HepG2 (cell line): ENCODE data around the gene CREG1. TPM values are rescaled to one million over a fixed set of nuclear protein-coding genes. Genes with fewer than 3 reads are reported as not detected.

Source experiments
- ATAC-seq: fragments of 200-7000 bp; cut with Tn5 transposase; 3 replicates; pipeline ENCODE4 v1.9.1; 2020; ENCODE audit warnings: mild to moderate bottlenecking, moderate library complexity
- BruUV-seq: library from RNA; stranded (reverse); fragments of 400-500 nt; replicated peaks from 2 replicates; lab custom pipeline; 2021; lab: Mats Ljungman, UMichigan
- CTCF ChIA-PET: fragments of 300-600 bp; formaldehyde crosslinking; extraction: SDS; loops from one replicate; lab custom pipeline; 2021; ENCODE audit warnings: low total read pairs, inconsistent platforms, low intra/inter-chr PET ratio; lab: Yijun Ruan, JAX
- POLR2A ChIA-PET: fragments of 350-600 bp; sonication (Branson Sonifier 250); formaldehyde crosslinking; loops from one replicate; lab custom pipeline; 2020; ENCODE audit warnings: antibody characterized with exemption, inconsistent platforms; lab: Yijun Ruan, JAX
- DNase-seq: peaks from one replicate; pipeline ENCODE4 v3.0.0-alpha.2; 2015; ENCODE audit warnings: low spot score
- FAIRE-seq: peaks from 3 replicates; lab custom pipeline; 2011; peaks lifted over from hg19 to GRCh38; lab: Jason Lieb, UNC
- H2AFZ ChIP-seq: one replicate; pipeline ENCODE4 v1.6.1; 2011; ENCODE audit warnings: low read length, inconsistent platforms
- H3K27ac ChIP-seq: fragments of 300-600 bp; 3 replicates; pipeline ENCODE4 v1.8.0; 2011; ENCODE audit warnings: mixed run types, mild to moderate bottlenecking, mixed read lengths, low read length, inconsistent platforms; ENCODE audit not compliant: insufficient read depth; ENCODE audit errors: extremely low read length
- H3K27me3 ChIP-seq, 2 experiments: fragments of 200-600 bp in 1 of 2; 2 replicates in 1 of 2; 3 replicates in 1 of 2; pipeline versions ENCODE4 v1.6.0 to v1.8.0; 2011; ENCODE audit warnings: low read length in 2 of 2, mild to moderate bottlenecking in 2 of 2, moderate library complexity in 2 of 2, inconsistent platforms in 1 of 2; ENCODE audit not compliant: insufficient read depth in 2 of 2, control insufficient read depth in 1 of 2
- H3K36me3 ChIP-seq, 2 experiments: fragments of 200-600 bp in 1 of 2; replicated peaks in 1 of 2; 2 replicates in 1 of 2; 3 replicates in 1 of 2; pipeline versions ENCODE4 v1.5.1 to v1.8.0; 2011; ENCODE audit warnings: low read length in 2 of 2, inconsistent platforms in 1 of 2; ENCODE audit not compliant: insufficient read depth in 2 of 2, control insufficient read depth in 1 of 2
- H3K4me1 ChIP-seq: 2 replicates; pipeline ENCODE4 v1.5.1; 2012; ENCODE audit warnings: low read length, inconsistent platforms; ENCODE audit not compliant: insufficient read depth
- H3K4me2 ChIP-seq: 2 replicates; pipeline ENCODE4 v1.6.0; 2011; ENCODE audit warnings: low read depth, low read length, inconsistent platforms
- H3K4me3 ChIP-seq, 3 experiments: fragments of 200-600 bp in 1 of 3; sonication (generic), shearing (Covaris generic) in 1 of 3; replicated peaks in 1 of 3; 2 replicates each; pipeline ENCODE4 v1.5.1; 2011 to 2016; ENCODE audit warnings: low read length in 3 of 3, inconsistent platforms in 2 of 3, low read depth in 2 of 3, mild to moderate bottlenecking in 2 of 3, control low read depth in 1 of 3, mixed read lengths in 1 of 3; ENCODE audit not compliant: insufficient read depth in 1 of 3
- H3K79me2 ChIP-seq: one replicate; pipeline ENCODE4 v1.6.1; 2011; ENCODE audit warnings: low read length, inconsistent platforms; ENCODE audit not compliant: insufficient read depth
- H3K9ac ChIP-seq: 2 replicates; pipeline ENCODE4 v1.6.0; 2011; ENCODE audit warnings: mild to moderate bottlenecking, low read depth, low read length, inconsistent platforms; ENCODE audit not compliant: insufficient read depth
- H3K9me3 ChIP-seq: 2 replicates; pipeline ENCODE4 v1.5.1; 2012; ENCODE audit warnings: mild to moderate bottlenecking, low read length
- H4K20me1 ChIP-seq: 2 replicates; pipeline ENCODE4 v1.6.0; 2011; ENCODE audit warnings: inconsistent platforms, mild to moderate bottlenecking, low read length, moderate library complexity; ENCODE audit not compliant: insufficient read depth
- ASH2L ChIP-seq: fragments of 300-600, 200-600 bp; sonication (generic); IDR thresholded peaks from 2 replicates; pipeline ENCODE4 v1.7.0; 2017; ENCODE audit warnings: low read depth, mild to moderate bottlenecking, moderate library complexity, mixed read lengths, low read length; ENCODE audit not compliant: insufficient read length
- ATF1 ChIP-seq: IDR thresholded peaks from 2 replicates; pipeline ENCODE4 v1.6.1; 2016; ENCODE audit warnings: mild to moderate bottlenecking, control low read depth
- ATF4 ChIP-seq, 2 experiments: fragments of 450-650 bp in 1 of 2; sonication (generic) in 1 of 2; formaldehyde crosslinking; IDR thresholded peaks; 2 replicates each; pipeline versions ENCODE4 v1.5.0 to v1.8.0; 2020 to 2022; ENCODE audit warnings: mild to moderate bottlenecking in 1 of 2, missing genetic modification reagents in 1 of 2
- CBFB ChIP-seq: sonication (generic); formaldehyde crosslinking; IDR thresholded peaks from 2 replicates; pipeline ENCODE4 v1.4.0; 2020; ENCODE audit warnings: missing genetic modification reagents
- CBX2 ChIP-seq, 2 experiments: fragments of 200-600 bp in 1 of 2; sonication (generic); formaldehyde crosslinking in 1 of 2; IDR thresholded peaks; 2 replicates each; pipeline versions ENCODE4 v1.7.0 to v1.8.1; 2018 to 2022; ENCODE audit warnings: low read depth in 2 of 2, low read length in 1 of 2, mild to moderate bottlenecking in 1 of 2, missing genetic modification reagents in 1 of 2
- CREM ChIP-seq, 2 experiments: sonication (generic) in 1 of 2; formaldehyde crosslinking in 1 of 2; IDR thresholded peaks; 2 replicates each; pipeline versions ENCODE4 v1.4.0 to v1.6.1; 2016 to 2020; ENCODE audit warnings: antibody characterized with exemption in 1 of 2, mild to moderate bottlenecking in 1 of 2, missing genetic modification reagents in 1 of 2
- E2F1 ChIP-seq: sonication (generic); formaldehyde crosslinking; IDR thresholded peaks from 2 replicates; pipeline ENCODE4 v1.5.0; 2020; ENCODE audit warnings: missing genetic modification reagents
- HOXA7 ChIP-seq: sonication (generic); formaldehyde crosslinking; IDR thresholded peaks from 2 replicates; pipeline ENCODE4 v1.8.1; 2022; ENCODE audit warnings: mild to moderate bottlenecking, missing genetic modification reagents, moderate library complexity
- MAF1 ChIP-seq: sonication (generic); formaldehyde crosslinking; IDR thresholded peaks from 2 replicates; pipeline ENCODE4 v1.5.0; 2020; ENCODE audit warnings: missing genetic modification reagents, borderline replicate concordance
- NFRKB ChIP-seq: fragments of 450-650 bp; IDR thresholded peaks from 2 replicates; pipeline ENCODE4 v1.6.1; 2017
- ONECUT2 ChIP-seq: sonication (generic); formaldehyde crosslinking; IDR thresholded peaks from 2 replicates; pipeline ENCODE4 v1.4.0; 2020; ENCODE audit warnings: missing genetic modification reagents
- POLR2G ChIP-seq: fragments of 200-400 bp; formaldehyde crosslinking; IDR thresholded peaks from 2 replicates; pipeline ENCODE4 v1.6.1; 2018; ENCODE audit warnings: mild to moderate bottlenecking, low read depth, low read length, moderate library complexity
- SMARCC2 ChIP-seq: fragments of 450-650 bp; IDR thresholded peaks from 2 replicates; pipeline ENCODE4 v1.6.1; 2017; ENCODE audit warnings: antibody characterized with exemption, mild to moderate bottlenecking
- U2AF2 ChIP-seq: fragments of 200-400 bp; formaldehyde crosslinking; IDR thresholded peaks from 2 replicates; pipeline ENCODE4 v1.6.1; 2017; ENCODE audit warnings: low read depth, mild to moderate bottlenecking, low read length
- ZC3H13 ChIP-seq: sonication (generic); formaldehyde crosslinking; IDR thresholded peaks from 2 replicates; pipeline ENCODE4 v1.8.1; 2023; ENCODE audit warnings: mild to moderate bottlenecking, missing genetic modification reagents, moderate library complexity
- ZFYVE20 ChIP-seq: sonication (generic); formaldehyde crosslinking; IDR thresholded peaks from 2 replicates; pipeline ENCODE4 v1.8.0; 2023; ENCODE audit warnings: low read depth, mild to moderate bottlenecking, moderate library complexity, missing genetic modification reagents, borderline replicate concordance
- ZMYM3 ChIP-seq: sonication (generic); formaldehyde crosslinking; IDR thresholded peaks from 2 replicates; pipeline ENCODE4 v1.5.1; 2020; ENCODE audit warnings: mild to moderate bottlenecking, missing genetic modification reagents
- ZNF207 ChIP-seq: fragments of 450-650 bp; IDR thresholded peaks from 2 replicates; pipeline ENCODE4 v1.6.1; 2016; ENCODE audit warnings: antibody characterized with exemption, borderline replicate concordance
- ZNF713 ChIP-seq: sonication (generic); formaldehyde crosslinking; IDR thresholded peaks from 2 replicates; pipeline ENCODE4 v1.4.0; 2020; ENCODE audit warnings: mild to moderate bottlenecking, missing genetic modification reagents
- ZNF891 ChIP-seq: sonication (generic); formaldehyde crosslinking; IDR thresholded peaks from 2 replicates; pipeline ENCODE4 v1.5.0; 2020; ENCODE audit warnings: mild to moderate bottlenecking, missing genetic modification reagents
- WGBS: methylation state at CpG from one replicate; pipeline ENCODE4 v1.1.6; 2017; ENCODE audit warnings: low lambda C conversion rate; 5-methylcytosine and 5-hydroxymethylcytosine counted together
- in situ Hi-C: cut with HindIII; loops from 2 replicates; pipeline ENCODE4 v1.10.0; 2017; ENCODE audit warnings: low pct_unique_long_range_greater_than_20kb; ENCODE audit not compliant: extremely low pct_ligation_motif_present
- intact Hi-C: fragments of 100-400 bp; cut with micrococcal nuclease; formaldehyde crosslinking; loops from one replicate; pipeline ENCODE4 v1.10.0; 2022; ENCODE audit not compliant: unreplicated experiment
- polyA plus RNA-seq, 8 experiments: library from polyadenylated mRNA; depleted of rRNA in 3 of 8; stranded (reverse) in 7 of 8; unstranded in 1 of 8; fragments of >200 nt; fragmentation: Illumina TruSeq in 4 of 8; extraction: Trizol in 4 of 8; gene quantifications; 2 replicates each; pipeline versions ENCODE4 v1.2.1 to v1.2.3, GENCODE V29; 2011 to 2016; ENCODE audit warnings: low read depth in 4 of 8, missing spikeins in 1 of 8, mixed read lengths in 1 of 8; ENCODE audit not compliant: insufficient read depth in 1 of 8
- total RNA-seq, 5 experiments: library from RNA; depleted of rRNA; stranded (reverse); fragments of >200 nt; fragmentation: Illumina TruSeq; extraction: Trizol; gene quantifications; 2 replicates each; pipeline ENCODE4 v1.2.3, GENCODE V29; 2016; ENCODE audit warnings: low read depth in 1 of 5

The CREG1 gene
- total and polyA plus RNA-seq, 2 of the 13 experiments (the other 11 are each of a cell fraction or from before 2014, with no cell fraction given): 31.3 to 33.5 TPM

- Histone ChIP-seq H4K20me1 (no peaks in the 10 kb centered on the region), H3K4me1 (no peaks in the 10 kb centered on the region), H3K4me3 (no peak overlapping the region), H3K9me3 (no peaks in the 10 kb centered on the region), H3K27me3 (0 out of 5 replicates have a peak, but pooled peaks cover 0 to 3% of the 10 kb centered on the region in 2 experiments), H2AFZ (no peak overlapping the region), H3K4me2 (no peak overlapping the region), H3K79me2 (no peaks in the 10 kb centered on the region), H3K27ac (no peak overlapping the region), H3K9ac (no peak overlapping the region), H3K36me3 (no peaks in the 10 kb centered on the region)
- FAIRE-seq (no peak), ATAC-seq (no peak), DNase-seq (no peak)
- WGBS: 0% methylated on average over 1 of the region's 1 CpG
- no peak for TF ChIP-seq ZNF713 (CRISPR knock-in tag)
- no peak for TF ChIP-seq MAF1 (CRISPR knock-in tag)
- TF ChIP-seq CBFB (CRISPR knock-in tag): no peak
- no peak for TF ChIP-seq ZFYVE20
- no peak for TF ChIP-seq POLR2G
- no peak for TF ChIP-seq SMARCC2
- in situ Hi-C loops (no loop called here), intact Hi-C loops (no loop called here)
- no TSS peak for BruUV-seq
- POLR2A ChIA-PET: no interaction called here
- CTCF ChIA-PET: no interaction called here
These were observed 28.5 kb upstream of the CREG1 start for GRCh38 chr1:167582064-167582463.

- no peaks in the 10 kb centered on the region for H3K36me3 ChIP-seq
- H3K27ac ChIP-seq: no peak overlapping the region
- WGBS: 36% methylated on average over 4 of the region's 4 CpGs
- H3K4me3 ChIP-seq: no peak overlapping the region
- no peak overlapping the region for H3K9ac ChIP-seq
- FAIRE-seq (no peak), DNase-seq (no peak), ATAC-seq (no peak)
- BruUV-seq: no TSS peak
- 0 out of 5 replicates have a peak, but pooled peaks cover 0 to 3% of the 10 kb centered on the region in 2 experiments for H3K27me3 ChIP-seq
- H3K4me2 ChIP-seq: no peak overlapping the region
- CTCF ChIA-PET: no interaction called here
- no peaks in the 10 kb centered on the region for H4K20me1 ChIP-seq
- intact Hi-C loops: no loop called here
- POLR2A ChIA-PET: no interaction called here
- no peaks in the 10 kb centered on the region for H3K79me2 ChIP-seq
- no peak overlapping the region for H2AFZ ChIP-seq
- in situ Hi-C loops: no loop called here
- no peaks in the 10 kb centered on the region for H3K9me3 ChIP-seq
- H3K4me1 ChIP-seq: no peaks in the 10 kb centered on the region
- TF ChIP-seq ATF1 (CRISPR knock-in tag) (no peak), ZNF207 (no peak), U2AF2 (no peak), HOXA7 (CRISPR knock-in tag) (no peak), ONECUT2 (CRISPR knock-in tag) (no peak), CREM (IDR thresholded peaks at IDR 0.05) (no peak), CREM (CRISPR knock-in tag; IDR thresholded peaks at IDR 0.05) (no peak), ATF4 (CRISPR knock-in tag; IDR thresholded peaks at IDR 0.05) (no peak), CBX2 (IDR thresholded peaks at IDR 0.05; ENCODE audit: low read depth, low read length) (no peak), CBX2 (CRISPR knock-in tag; IDR thresholded peaks at IDR 0.05; ENCODE audit: low read depth) (no peak), ZMYM3 (CRISPR knock-in tag) (no peak), ASH2L (no peak), NFRKB (no peak), ZNF891 (CRISPR knock-in tag) (no peak), E2F1 (CRISPR knock-in tag) (no peak), ZC3H13 (no peak)
These were observed 26.4 kb upstream of the CREG1 start for GRCh38 chr1:167579986-167580385.
